Activated naive CD8-positive, alpha-beta T cell treated with anti-CD3 and anti-CD28 coated beads, Interleukin-2, amount 50 U/mL, for 24 hours (primary cell): ENCODE data around the gene DOCK9.

ENCODE experiments used
- ATAC-seq: fragments of 150-1000 bp; cut with Tn5 transposase; one replicate; pipeline ENCODE4 v1.10.0; 2021
- DNase-seq: peaks from one replicate; pipeline ENCODE4 v3.0.0; 2021
- H3K27ac Mint-ChIP-seq: one replicate; pipeline ENCODE4 v1.8.0; 2021; ENCODE audit warnings: mild to moderate bottlenecking, mixed read lengths
- H3K27me3 Mint-ChIP-seq: one replicate; pipeline ENCODE4 v1.8.0; 2021; ENCODE audit warnings: mixed read lengths
- H3K36me3 Mint-ChIP-seq: one replicate; pipeline ENCODE4 v1.8.0; 2021; ENCODE audit warnings: low read depth, mixed read lengths
- H3K4me1 Mint-ChIP-seq: one replicate; pipeline ENCODE4 v1.8.0; 2021; ENCODE audit warnings: mixed read lengths
- H3K4me3 Mint-ChIP-seq: one replicate; pipeline ENCODE4 v1.8.0; 2021; ENCODE audit warnings: mild to moderate bottlenecking, moderate library complexity, mixed read lengths
- H3K9me3 Mint-ChIP-seq: one replicate; pipeline ENCODE4 v1.8.0; 2021; ENCODE audit warnings: mixed read lengths

DOCK9 gene

DNA sequence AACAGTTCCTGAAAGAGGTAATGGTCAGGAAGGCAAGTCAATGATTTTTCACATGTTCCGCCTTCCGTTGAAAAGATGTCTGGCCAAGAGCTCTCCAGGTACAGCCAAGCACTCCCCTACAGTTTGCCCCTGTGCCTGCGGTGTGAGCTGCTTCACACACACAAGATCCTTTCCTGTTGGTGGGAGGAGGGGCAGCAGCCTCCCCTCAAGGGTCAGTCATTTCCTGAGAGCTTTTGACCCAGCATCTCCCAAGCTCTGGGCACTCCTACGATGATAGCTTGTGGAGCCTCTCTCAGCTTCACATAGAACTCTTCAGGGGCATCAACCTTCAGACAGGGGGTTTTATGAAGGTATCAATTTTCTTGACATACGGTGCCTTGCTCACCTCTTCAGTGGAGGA lies 86.9 kb downstream of the DOCK9 start:
- Mint-ChIP-seq H3K27ac (peak overlapping the region; percentile 81), H3K36me3 (peaks cover 18% of the 10 kb centered on the region), H3K4me3 (no peak overlapping the region), H3K9me3 (no peaks in the 10 kb centered on the region), H3K4me1 (peaks cover 26% of the 10 kb centered on the region), H3K27me3 (no peaks in the 10 kb centered on the region)
- no peak for ATAC-seq
- DNase-seq = no peak

DNA sequence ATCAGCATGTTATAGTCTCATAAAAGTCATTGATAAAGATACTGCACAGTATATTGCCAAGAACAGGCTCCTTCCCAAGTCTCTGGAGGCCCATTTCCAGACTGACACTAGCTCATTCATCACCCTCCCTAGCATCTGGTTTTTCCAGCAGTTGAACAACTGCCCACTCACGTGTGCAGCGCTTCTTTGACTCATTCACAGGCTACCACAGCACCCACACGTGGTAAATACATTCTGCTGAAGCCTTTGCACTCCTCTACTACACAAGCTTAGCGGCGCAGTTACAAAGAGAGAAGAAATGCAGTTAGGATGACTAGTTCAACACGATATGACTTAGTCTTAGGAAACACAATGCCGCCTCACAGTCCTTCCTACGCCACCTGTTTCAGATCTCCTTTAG lies 87.7 kb downstream of the DOCK9 start:
- H3K4me1 Mint-ChIP-seq = peaks cover 26% of the 10 kb centered on the region
- no peak overlapping the region for H3K4me3 Mint-ChIP-seq
- peak overlapping the region; percentile 81 for H3K27ac Mint-ChIP-seq

DNA sequence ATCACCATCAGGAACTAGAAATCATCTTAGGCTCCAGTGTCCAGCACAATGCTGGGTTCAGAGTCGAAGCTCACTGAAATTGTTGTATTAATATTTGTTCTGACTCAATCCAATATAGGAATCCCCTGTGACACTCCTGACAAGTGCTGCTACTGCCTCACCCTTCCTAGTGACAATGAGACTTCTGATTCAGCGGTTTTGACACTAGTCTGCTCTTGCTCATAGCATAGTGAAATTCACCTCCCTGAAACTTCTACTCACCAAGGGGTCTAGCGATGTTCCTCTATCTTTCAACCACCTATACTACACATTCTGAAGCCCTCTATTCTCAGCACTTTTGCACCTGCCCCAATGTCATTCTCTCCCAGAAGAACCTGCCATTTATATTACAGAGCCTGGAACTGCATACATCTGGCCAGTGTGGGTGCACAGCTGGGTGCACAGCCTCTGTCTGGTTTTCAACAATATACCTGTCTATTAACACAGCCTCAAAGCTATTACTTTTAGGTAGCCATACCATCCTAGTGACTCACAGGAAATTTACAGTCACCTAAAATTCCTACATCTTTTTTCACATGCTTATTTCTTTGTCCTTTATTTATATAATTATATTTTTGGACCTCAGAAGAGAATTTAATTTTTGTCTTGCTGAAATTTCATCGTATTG lies 88.3 kb downstream of the DOCK9 start:
- Mint-ChIP-seq H3K4me3 (no peak overlapping the region), H3K4me1 (peaks cover 26% of the 10 kb centered on the region), H3K27me3 (no peaks in the 10 kb centered on the region), H3K27ac (peak overlapping the region; percentile 64), H3K9me3 (no peaks in the 10 kb centered on the region), H3K36me3 (peaks cover 22% of the 10 kb centered on the region)
- ATAC-seq = peak; percentile 48
- DNase-seq = no peak

More for the DNA sequence above, 87.7 kb downstream of the DOCK9 start:
- H3K27me3 Mint-ChIP-seq = no peaks in the 10 kb centered on the region
- ATAC-seq (peak; percentile 99), DNase-seq (peak; percentile 44)
- peaks cover 21% of the 10 kb centered on the region for H3K36me3 Mint-ChIP-seq
- H3K9me3 Mint-ChIP-seq = no peaks in the 10 kb centered on the region

DNA sequence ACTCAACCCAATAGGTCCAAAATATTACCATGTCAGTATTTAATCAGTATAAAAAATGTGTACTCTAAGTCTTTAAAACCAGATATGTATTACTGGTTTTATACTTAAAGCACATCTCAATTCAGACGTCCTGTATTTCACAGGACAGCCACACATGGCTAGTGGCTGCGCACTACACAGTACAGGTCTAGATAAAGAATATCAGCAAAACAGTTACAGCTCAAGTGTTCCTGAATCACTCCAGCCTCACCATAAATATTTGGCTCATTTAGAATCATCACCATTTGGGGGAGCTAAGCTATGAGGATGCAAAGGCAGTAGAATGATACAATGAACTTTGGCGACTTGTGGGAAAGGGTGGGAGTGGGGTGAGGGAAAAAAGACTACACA lies 89.0 kb downstream of the DOCK9 start:
- H3K9me3 Mint-ChIP-seq = no peaks in the 10 kb centered on the region
- H3K4me1 Mint-ChIP-seq = peaks cover 26% of the 10 kb centered on the region
- peaks cover 25% of the 10 kb centered on the region for H3K36me3 Mint-ChIP-seq
- H3K4me3 Mint-ChIP-seq = no peak overlapping the region
- DNase-seq (no peak), ATAC-seq (no peak)
- H3K27ac Mint-ChIP-seq = no peak overlapping the region
- no peaks in the 10 kb centered on the region for H3K27me3 Mint-ChIP-seq

DNA sequence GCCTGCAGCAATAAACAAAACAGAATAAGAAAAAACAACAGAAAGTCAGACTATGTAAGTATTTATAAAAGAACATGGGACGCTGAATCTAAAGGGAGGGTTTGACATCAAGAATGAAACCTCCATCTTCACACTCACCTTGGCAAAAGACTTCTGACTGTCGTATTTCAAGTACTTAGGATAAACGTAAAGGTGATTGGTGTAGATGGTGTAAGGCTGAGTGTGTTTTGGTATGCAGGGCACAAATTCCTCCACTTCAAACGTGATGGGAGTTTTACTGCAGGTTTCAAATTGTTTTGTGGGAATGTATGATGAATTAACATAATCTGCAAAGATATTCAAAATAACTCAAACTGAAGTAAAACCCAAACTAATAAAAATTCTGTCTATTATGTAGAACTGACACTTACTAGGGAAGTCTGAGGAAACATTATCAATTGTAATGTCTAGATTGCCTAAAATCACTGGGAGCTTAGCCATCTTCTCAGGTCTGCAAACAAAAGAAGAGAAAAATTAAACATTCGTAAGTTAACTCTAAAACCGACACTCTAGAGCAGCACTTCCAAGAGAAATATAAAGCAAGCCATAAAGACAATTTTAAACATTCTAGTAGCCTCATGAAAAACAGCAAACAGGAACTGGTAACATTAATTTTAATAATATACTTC lies 89.5 kb downstream of the DOCK9 start:
- H3K36me3 Mint-ChIP-seq = peaks cover 24% of the 10 kb centered on the region
- no peak overlapping the region for H3K27ac Mint-ChIP-seq
- ATAC-seq = no peak
- H3K4me1 Mint-ChIP-seq = peaks cover 26% of the 10 kb centered on the region
- no peaks in the 10 kb centered on the region for H3K27me3 Mint-ChIP-seq
- no peak overlapping the region for H3K4me3 Mint-ChIP-seq
- no peaks in the 10 kb centered on the region for H3K9me3 Mint-ChIP-seq
- DNase-seq = no peak

DNA sequence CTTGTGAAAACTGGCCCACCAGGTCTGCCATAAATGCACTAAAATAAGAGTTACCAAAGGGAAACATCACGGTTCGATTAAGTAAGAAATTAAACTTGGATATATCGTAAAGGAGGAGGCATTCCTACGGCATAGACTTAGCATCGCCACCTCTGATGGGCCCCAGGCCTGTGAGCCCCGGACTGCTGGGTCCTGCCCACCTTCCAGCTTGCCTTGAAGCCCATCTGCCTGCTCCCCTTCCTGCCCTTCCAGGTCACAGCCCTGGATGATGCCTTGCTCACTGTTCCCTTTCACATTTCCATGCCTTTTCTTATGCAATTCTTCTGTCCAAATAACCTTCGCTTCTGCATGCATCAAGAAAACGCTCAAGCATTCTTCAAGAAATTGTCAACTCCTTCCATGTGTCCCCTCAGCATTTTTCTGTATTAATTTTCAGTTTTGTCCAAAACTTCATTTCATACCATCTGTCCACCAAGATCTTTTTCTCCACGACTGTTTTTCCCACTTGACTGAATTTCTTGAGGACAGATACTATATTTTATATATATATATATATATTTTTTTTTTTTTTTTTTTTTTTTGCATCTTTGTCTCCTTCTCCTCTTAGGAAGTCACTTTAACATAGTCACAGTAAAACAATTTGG lies 91.2 kb downstream of the DOCK9 start:
- Mint-ChIP-seq H3K9me3 (no peaks in the 10 kb centered on the region), H3K4me1 (peaks cover 26% of the 10 kb centered on the region), H3K27me3 (no peaks in the 10 kb centered on the region), H3K4me3 (no peak overlapping the region), H3K36me3 (peaks cover 27% of the 10 kb centered on the region), H3K27ac (no peak overlapping the region)
- DNase-seq = no peak
- no peak for ATAC-seq

DNA sequence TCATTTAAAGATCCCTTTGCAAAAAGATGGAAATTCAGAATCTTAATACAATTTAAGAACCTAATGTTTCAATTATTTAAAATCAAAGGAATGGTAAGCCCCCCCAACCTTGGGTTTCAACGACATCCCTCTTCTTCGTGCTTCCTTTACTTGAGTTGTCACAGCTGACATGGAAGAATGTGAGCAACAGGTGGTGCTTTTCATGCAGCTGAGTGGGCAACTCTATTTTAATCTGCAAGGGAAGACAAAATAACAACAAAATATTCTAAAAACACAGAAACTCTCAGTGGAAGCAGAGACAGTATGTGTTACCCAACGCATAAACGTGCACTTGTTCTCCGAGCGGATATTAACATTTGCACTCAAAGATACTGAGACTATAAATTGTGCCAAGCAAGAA lies 92.3 kb downstream of the DOCK9 start:
- Mint-ChIP-seq H3K27me3 (no peaks in the 10 kb centered on the region), H3K36me3 (peaks cover 37% of the 10 kb centered on the region), H3K4me3 (no peak overlapping the region), H3K9me3 (no peaks in the 10 kb centered on the region), H3K27ac (no peak overlapping the region), H3K4me1 (peaks cover 17% of the 10 kb centered on the region)
- ATAC-seq (no peak), DNase-seq (no peak)

DNA sequence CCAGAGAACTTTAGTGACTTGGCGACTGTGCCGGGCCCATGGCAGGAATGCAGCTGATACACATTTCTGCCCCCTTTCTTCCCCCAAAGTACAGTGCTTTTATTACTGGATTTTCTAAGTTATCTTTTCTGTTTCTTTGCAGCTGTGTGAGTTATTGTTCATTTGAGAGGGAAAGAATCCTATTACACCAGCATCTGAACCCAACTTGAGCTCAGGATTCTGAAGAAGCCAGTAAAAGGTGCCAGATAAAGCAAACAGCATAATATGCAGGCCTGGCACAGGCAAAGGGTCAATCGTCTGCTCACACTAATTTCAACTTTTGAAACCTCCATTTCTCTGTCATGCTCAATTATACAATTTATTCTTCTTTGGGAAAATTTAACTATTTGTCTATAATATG lies 93.9 kb downstream of the DOCK9 start:
- no peak overlapping the region for H3K27ac Mint-ChIP-seq
- no peak for DNase-seq
- H3K4me3 Mint-ChIP-seq = no peak overlapping the region
- no peaks in the 10 kb centered on the region for H3K9me3 Mint-ChIP-seq
- no peak for ATAC-seq
- H3K27me3 Mint-ChIP-seq = no peaks in the 10 kb centered on the region
- H3K4me1 Mint-ChIP-seq = peaks cover 1% of the 10 kb centered on the region
- peaks cover 42% of the 10 kb centered on the region for H3K36me3 Mint-ChIP-seq

DNA sequence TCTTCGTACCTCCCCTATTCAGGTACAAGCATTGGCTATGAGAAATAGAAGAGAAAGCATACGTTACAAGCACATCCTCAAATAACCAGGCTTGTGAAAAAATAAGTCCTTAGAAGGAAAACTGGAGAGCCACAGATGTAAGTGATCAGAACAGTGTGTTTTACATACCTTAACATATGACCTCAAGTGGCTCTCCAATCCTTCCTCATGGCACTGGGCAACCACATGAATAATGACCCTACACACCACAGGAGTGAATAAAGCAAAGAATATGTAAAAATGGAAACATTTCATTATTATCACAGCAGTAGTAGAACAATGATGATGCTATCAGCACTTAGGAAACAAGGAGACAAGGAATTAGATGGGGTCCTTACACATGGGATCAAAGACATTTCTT lies 96.5 kb downstream of the DOCK9 start:
- Mint-ChIP-seq H3K4me1 (no peaks in the 10 kb centered on the region), H3K27ac (no peak overlapping the region), H3K27me3 (no peaks in the 10 kb centered on the region), H3K9me3 (no peaks in the 10 kb centered on the region), H3K36me3 (peaks cover 41% of the 10 kb centered on the region), H3K4me3 (no peak overlapping the region)
- ATAC-seq (no peak), DNase-seq (no peak)

DNA sequence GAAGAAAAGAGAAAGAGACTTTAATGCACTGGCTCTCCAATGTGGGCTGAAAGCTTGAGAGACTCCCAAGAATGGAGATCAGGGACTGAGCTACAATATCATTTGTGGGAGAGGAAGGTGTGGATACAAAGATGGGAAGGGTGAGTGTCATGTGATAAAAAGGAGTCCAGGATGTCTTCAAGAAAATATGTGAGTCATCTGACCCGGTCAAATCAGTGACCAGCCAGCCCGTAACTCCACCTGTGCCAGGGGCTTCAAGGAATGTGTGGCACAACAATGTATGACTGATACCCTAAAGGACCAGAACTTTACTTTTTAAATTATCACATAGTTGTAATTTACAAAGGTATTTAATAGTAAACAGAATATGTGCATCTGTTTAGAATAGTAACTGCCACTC lies 97.2 kb downstream of the DOCK9 start:
- no peaks in the 10 kb centered on the region for H3K9me3 Mint-ChIP-seq
- no peak for DNase-seq
- peaks cover 3% of the 10 kb centered on the region for H3K4me1 Mint-ChIP-seq
- ATAC-seq = no peak
- H3K36me3 Mint-ChIP-seq = peaks cover 45% of the 10 kb centered on the region
- no peak overlapping the region for H3K27ac Mint-ChIP-seq
- H3K27me3 Mint-ChIP-seq = no peaks in the 10 kb centered on the region
- H3K4me3 Mint-ChIP-seq = no peak overlapping the region

DNA sequence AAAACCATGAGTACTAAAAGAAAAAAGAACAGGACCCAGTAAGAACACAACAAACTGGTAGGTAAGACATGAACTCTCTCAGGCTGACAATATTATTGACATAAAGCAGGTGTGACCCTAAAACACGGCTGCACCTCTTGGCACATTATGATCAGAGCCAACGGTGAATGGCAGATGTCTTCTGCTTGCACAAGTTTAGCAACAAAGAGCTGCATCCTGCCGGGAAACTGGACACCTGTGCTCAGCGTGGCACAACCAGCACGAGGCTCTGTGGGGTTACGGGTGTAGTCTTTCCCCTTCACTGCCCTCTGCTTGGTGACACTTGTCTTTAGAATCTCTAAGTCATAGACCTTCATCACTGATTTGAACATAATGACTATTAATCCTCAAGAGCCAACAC lies 97.9 kb downstream of the DOCK9 start:
- no peak overlapping the region for H3K27ac Mint-ChIP-seq
- no peak overlapping the region for H3K4me3 Mint-ChIP-seq
- peaks cover 49% of the 10 kb centered on the region for H3K36me3 Mint-ChIP-seq
- H3K4me1 Mint-ChIP-seq = peaks cover 10% of the 10 kb centered on the region
- ATAC-seq (no peak), DNase-seq (no peak)
- H3K9me3 Mint-ChIP-seq = peaks cover 1% of the 10 kb centered on the region
- no peaks in the 10 kb centered on the region for H3K27me3 Mint-ChIP-seq

DNA sequence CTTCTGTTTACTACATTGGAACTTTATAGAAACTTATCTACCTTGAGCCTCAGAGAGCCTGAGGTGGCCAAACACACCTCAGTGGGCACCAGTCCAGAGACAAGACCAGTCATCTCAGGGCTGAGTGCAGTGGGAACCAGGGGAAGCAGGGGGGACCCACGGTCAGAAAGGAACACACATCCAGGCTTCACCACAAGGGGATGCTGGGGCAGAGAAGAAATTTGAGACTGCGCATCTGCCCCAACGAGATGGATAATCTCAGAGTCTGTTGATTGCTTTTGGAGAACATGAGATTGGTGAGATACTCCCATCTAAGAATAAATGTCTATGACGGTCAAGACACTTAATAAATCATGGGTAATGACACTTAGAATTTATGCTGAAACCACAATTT lies 98.7 kb downstream of the DOCK9 start:
- Mint-ChIP-seq H3K27ac (no peak overlapping the region), H3K27me3 (no peaks in the 10 kb centered on the region), H3K4me1 (peaks cover 17% of the 10 kb centered on the region), H3K36me3 (peaks cover 52% of the 10 kb centered on the region), H3K9me3 (peaks cover 9% of the 10 kb centered on the region), H3K4me3 (no peak overlapping the region)
- ATAC-seq (no peak), DNase-seq (no peak)

DNA sequence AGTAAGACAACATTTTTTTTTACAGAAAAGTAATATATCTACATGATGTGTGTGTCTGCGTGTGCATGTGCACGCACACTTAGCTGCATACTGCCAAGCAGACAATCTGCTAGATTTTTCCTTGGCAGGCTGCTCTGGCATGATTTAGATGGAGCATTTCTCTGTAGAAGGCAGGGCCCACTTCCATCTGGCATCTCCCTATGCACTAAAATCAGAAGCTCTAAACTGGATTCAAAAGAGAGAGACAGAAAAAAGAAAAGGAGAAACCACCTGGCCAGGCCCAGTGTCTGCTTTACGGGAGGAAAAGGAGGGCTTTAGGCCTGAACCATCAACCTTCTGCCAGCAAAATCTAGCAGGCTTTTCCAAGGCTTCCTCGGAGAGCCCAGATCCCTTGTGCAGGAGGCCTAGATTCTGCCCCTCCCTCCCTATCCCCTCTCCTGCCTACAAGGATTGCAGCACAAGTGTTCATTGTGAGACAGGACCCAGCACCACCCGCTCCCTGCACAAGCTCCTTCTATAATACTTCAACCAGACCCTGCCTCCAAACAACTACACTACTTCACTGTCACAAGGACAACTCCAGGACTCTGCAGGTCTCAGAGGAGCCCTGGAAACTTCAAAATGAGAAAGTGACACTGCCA lies 99.3 kb downstream of the DOCK9 start:
- peaks cover 22% of the 10 kb centered on the region for H3K4me1 Mint-ChIP-seq
- H3K9me3 Mint-ChIP-seq = peaks cover 9% of the 10 kb centered on the region
- peaks cover 57% of the 10 kb centered on the region for H3K36me3 Mint-ChIP-seq
- H3K27me3 Mint-ChIP-seq = no peaks in the 10 kb centered on the region
- ATAC-seq (no peak), DNase-seq (no peak)
- no peak overlapping the region for H3K4me3 Mint-ChIP-seq
- H3K27ac Mint-ChIP-seq = no peak overlapping the region

DNA sequence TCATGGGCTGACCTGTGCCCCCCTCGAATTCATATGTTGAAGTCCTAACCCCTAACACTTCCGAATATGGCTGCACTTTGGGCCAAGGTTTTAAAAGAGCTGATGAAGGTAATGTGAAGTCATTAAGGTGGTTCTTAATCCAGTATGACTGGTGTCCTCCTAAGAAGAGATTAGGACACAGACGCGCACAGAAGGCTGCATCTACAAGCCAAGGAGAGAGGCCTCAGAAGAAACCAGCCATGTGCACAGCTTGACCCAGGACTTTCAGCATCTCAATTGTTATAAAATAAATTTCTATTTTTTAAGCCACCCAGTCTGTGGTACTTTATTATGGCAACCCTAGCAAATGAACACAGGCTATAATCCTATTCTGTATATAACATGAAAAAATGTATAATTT lies 99.9 kb downstream of the DOCK9 start:
- ATAC-seq (no peak), DNase-seq (no peak)
- Mint-ChIP-seq H3K27me3 (no peaks in the 10 kb centered on the region), H3K9me3 (peaks cover 9% of the 10 kb centered on the region), H3K4me1 (peaks cover 22% of the 10 kb centered on the region), H3K27ac (no peak overlapping the region), H3K4me3 (no peak overlapping the region), H3K36me3 (peaks cover 63% of the 10 kb centered on the region)

DNA sequence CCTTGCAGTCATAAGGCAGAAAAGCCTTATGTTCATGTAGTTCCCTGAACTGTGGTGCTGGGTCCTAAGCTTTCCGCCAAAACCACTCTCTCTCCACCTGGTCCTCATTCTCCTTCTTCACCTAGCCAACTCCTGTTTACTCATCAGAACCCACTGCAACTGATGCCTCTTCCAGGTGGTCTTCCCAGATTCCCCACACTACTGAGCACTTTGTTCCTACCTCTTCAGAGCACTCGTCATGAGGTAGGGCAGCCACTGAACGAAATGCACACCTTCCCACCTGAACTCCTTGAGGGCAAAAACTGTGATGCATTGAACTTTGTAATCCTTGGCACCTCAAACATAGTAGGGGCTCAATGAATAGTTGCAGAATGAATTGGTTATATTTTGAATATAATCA lies 100.4 kb downstream of the DOCK9 start:
- DNase-seq (no peak), ATAC-seq (no peak)
- Mint-ChIP-seq H3K9me3 (peaks cover 9% of the 10 kb centered on the region), H3K36me3 (peaks cover 63% of the 10 kb centered on the region), H3K27me3 (no peaks in the 10 kb centered on the region), H3K4me1 (peaks cover 22% of the 10 kb centered on the region), H3K27ac (no peak overlapping the region), H3K4me3 (no peak overlapping the region)
